Measurements from ENCODE around the gene PGPEP1. TPM values are rescaled to one million over a fixed set of nuclear protein-coding genes. Genes with fewer than 3 reads are reported as not detected.
"Not testable (repeated sequence)": the region's sequence is repeated elsewhere in the genome, so short reads cannot be mapped to it uniquely, and the experiment has no call there.

Gene PGPEP1
- polyA plus RNA-seq, 1 donor from 2014 or later = 5.9 TPM

DNA sequence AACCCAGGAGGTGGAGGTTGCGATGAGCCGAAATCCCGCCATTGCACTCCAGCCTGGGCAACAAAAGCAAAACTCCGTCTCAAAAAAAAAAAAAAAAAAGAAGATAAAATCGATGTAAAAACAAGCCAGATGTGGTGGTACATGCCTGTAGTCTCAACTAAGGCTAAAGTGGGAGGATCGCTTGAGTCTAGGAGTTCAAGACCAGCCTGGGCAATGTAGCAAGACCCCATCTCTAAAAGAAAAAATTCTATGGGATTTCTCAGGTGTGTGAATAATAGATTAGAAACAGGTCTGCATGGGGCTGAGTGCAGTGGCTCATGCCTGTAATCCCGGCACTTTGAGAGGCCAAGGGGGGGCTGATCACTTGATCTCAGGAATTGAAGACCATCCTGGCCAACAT is 11.1 kb downstream of the PGPEP1 start:
- no peaks in the 10 kb centered on the region for H3F3A ChIP-seq (ENCODE audit: insufficient read depth, low read length, poor library complexity, severe bottlenecking)
- no peaks in the 10 kb centered on the region for H3K27me3 ChIP-seq (ENCODE audit: insufficient read depth, low read depth, low read length)
- H3K4me3 ChIP-seq (ENCODE audit: low read length) = no peak overlapping the region
- H3K79me2 ChIP-seq (replicated peaks; ENCODE audit: insufficient read depth, low read length) = no peaks in the 10 kb centered on the region
- H3K4me2 ChIP-seq (ENCODE audit: low read length) = no peak overlapping the region
- TF ChIP-seq, protein P1, sequence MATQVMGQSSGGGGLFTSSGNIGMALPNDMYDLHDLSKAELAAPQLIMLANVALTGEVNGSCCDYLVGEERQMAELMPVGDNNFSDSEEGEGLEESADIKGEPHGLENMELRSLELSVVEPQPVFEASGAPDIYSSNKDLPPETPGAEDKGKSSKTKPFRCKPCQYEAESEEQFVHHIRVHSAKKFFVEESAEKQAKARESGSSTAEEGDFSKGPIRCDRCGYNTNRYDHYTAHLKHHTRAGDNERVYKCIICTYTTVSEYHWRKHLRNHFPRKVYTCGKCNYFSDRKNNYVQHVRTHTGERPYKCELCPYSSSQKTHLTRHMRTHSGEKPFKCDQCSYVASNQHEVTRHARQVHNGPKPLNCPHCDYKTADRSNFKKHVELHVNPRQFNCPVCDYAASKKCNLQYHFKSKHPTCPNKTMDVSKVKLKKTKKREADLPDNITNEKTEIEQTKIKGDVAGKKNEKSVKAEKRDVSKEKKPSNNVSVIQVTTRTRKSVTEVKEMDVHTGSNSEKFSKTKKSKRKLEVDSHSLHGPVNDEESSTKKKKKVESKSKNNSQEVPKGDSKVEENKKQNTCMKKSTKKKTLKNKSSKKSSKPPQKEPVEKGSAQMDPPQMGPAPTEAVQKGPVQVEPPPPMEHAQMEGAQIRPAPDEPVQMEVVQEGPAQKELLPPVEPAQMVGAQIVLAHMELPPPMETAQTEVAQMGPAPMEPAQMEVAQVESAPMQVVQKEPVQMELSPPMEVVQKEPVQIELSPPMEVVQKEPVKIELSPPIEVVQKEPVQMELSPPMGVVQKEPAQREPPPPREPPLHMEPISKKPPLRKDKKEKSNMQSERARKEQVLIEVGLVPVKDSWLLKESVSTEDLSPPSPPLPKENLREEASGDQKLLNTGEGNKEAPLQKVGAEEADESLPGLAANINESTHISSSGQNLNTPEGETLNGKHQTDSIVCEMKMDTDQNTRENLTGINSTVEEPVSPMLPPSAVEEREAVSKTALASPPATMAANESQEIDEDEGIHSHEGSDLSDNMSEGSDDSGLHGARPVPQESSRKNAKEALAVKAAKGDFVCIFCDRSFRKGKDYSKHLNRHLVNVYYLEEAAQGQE (IDR thresholded peaks at IDR 0.05; ENCODE audit: borderline replicate concordance) = no peak
- no peak for TF ChIP-seq EP300 (conservative IDR thresholded peaks at IDR 0.05; ENCODE audit: poor library complexity, severe bottlenecking)
- TF ChIP-seq MXI1 (conservative IDR thresholded peaks at IDR 0.05; ENCODE audit: poor library complexity, severe bottlenecking) = no peak
- TF ChIP-seq TAF1 (IDR thresholded peaks at IDR 0.05; ENCODE audit: low read depth) = no peak
- TF ChIP-seq RAD21 (conservative IDR thresholded peaks at IDR 0.05) = no peak
- no peak for TF ChIP-seq SMC3 (conservative IDR thresholded peaks at IDR 0.05; ENCODE audit: poor library complexity)
- TF ChIP-seq EZH2 (IDR thresholded peaks at IDR 0.05; ENCODE audit: borderline replicate concordance, insufficient read depth, low read length, poor library complexity, severe bottlenecking) = no peak
- TF ChIP-seq, protein P2, sequence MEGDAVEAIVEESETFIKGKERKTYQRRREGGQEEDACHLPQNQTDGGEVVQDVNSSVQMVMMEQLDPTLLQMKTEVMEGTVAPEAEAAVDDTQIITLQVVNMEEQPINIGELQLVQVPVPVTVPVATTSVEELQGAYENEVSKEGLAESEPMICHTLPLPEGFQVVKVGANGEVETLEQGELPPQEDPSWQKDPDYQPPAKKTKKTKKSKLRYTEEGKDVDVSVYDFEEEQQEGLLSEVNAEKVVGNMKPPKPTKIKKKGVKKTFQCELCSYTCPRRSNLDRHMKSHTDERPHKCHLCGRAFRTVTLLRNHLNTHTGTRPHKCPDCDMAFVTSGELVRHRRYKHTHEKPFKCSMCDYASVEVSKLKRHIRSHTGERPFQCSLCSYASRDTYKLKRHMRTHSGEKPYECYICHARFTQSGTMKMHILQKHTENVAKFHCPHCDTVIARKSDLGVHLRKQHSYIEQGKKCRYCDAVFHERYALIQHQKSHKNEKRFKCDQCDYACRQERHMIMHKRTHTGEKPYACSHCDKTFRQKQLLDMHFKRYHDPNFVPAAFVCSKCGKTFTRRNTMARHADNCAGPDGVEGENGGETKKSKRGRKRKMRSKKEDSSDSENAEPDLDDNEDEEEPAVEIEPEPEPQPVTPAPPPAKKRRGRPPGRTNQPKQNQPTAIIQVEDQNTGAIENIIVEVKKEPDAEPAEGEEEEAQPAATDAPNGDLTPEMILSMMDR (IDR thresholded peaks at IDR 0.05; ENCODE audit: poor library complexity, severe bottlenecking) = no peak
- TF ChIP-seq POLR2AphosphoS5 (IDR thresholded peaks at IDR 0.05) = no peak
- no peak overlapping the region for H3K9ac ChIP-seq (ENCODE audit: low read length)
- H3K9me3 ChIP-seq (ENCODE audit: low read length) = no peaks in the 10 kb centered on the region
- no peak overlapping the region for H3K27ac ChIP-seq (ENCODE audit: low read length)
- no peaks in the 10 kb centered on the region for H3K9me2 ChIP-seq (ENCODE audit: insufficient read depth, low read length)
- no peaks in the 10 kb centered on the region for H3K36me3 ChIP-seq (ENCODE audit: insufficient read depth, low read length)
- no peak overlapping the region for H2AFZ ChIP-seq (ENCODE audit: low read depth, low read length)
- no peaks in the 10 kb centered on the region for H4K20me1 ChIP-seq (ENCODE audit: insufficient read depth)

DNA sequence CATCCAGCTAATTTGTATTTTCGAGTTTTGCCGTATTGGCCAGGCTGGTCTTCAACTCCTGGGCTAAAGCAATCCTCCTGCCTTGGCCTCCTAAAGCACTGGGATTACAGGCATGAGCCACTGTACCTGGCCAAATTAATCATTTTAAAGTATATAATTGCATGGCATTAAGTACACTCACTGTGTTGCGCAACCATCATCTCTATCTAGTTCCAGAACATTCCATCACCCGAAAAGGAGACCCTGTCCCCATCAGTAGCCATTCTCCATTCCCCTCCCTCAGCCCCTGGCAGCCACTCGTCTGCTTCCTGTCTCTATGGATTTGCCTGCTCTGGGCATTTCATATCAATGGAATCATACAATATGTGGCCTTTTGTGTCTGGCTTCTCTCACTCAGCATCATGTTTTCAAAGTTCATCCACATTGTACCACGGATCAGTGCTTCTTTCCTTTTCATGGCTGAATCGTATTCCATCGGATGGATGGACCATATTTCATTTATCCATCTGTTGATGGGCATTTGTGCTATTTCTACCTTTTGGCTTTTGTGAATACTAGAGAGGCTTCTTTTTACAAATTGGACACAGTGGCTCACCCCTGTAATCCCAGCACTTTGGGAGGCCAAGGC is 13.1 kb downstream of the PGPEP1 start:
- TF ChIP-seq TAF1 (IDR thresholded peaks at IDR 0.05; ENCODE audit: low read depth) (no peak), EP300 (conservative IDR thresholded peaks at IDR 0.05; ENCODE audit: poor library complexity, severe bottlenecking) (no peak), SMC3 (conservative IDR thresholded peaks at IDR 0.05; ENCODE audit: poor library complexity) (no peak), POLR2AphosphoS5 (IDR thresholded peaks at IDR 0.05) (no peak), RAD21 (conservative IDR thresholded peaks at IDR 0.05) (no peak), EZH2 (IDR thresholded peaks at IDR 0.05; ENCODE audit: borderline replicate concordance, insufficient read depth, low read length, poor library complexity, severe bottlenecking) (no peak), MXI1 (conservative IDR thresholded peaks at IDR 0.05; ENCODE audit: poor library complexity, severe bottlenecking) (no peak)
- TF ChIP-seq, protein P1 (IDR thresholded peaks at IDR 0.05; ENCODE audit: borderline replicate concordance) = no peak
- TF ChIP-seq, protein P2 (IDR thresholded peaks at IDR 0.05; ENCODE audit: poor library complexity, severe bottlenecking) = no peak

DNA sequence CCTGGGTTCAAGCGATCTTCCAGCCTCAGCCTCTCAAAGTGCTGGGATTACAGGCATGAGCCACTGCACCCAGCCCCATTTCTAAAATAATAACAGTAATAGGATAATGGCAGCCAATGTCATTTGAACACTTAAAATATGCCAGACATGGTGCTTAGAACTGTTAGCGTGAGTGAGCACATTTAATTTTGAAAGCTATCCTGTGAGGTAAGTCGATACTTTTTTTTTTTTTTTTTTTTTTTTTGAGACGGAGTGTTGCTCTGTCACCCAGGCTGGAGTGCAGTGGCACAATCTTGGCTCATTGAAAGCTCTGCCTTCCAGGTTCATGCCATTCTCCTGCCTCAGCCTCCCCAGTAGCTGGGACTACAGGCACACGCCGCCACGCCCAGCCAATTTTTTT is 14.3 kb downstream of the PGPEP1 start:
- not testable (repeated sequence) for H2AFZ ChIP-seq (ENCODE audit: low read depth, low read length); H3K4me2 ChIP-seq (ENCODE audit: low read length); H3K9me2 ChIP-seq (ENCODE audit: insufficient read depth, low read length); H3K27ac ChIP-seq (ENCODE audit: low read length); H3K79me2 ChIP-seq (replicated peaks; ENCODE audit: insufficient read depth, low read length); H3K9me3 ChIP-seq (ENCODE audit: low read length); H3K27me3 ChIP-seq (ENCODE audit: insufficient read depth, low read depth, low read length); H4K20me1 ChIP-seq (ENCODE audit: insufficient read depth); H3K4me3 ChIP-seq (ENCODE audit: low read length); H3K9ac ChIP-seq (ENCODE audit: low read length); H3F3A ChIP-seq (ENCODE audit: insufficient read depth, low read length, poor library complexity, severe bottlenecking); H3K36me3 ChIP-seq (ENCODE audit: insufficient read depth, low read length)

More for the DNA sequence above, 13.1 kb downstream of the PGPEP1 start:
- no peak overlapping the region for H3K4me2 ChIP-seq (ENCODE audit: low read length)
- H3K27me3 ChIP-seq (ENCODE audit: insufficient read depth, low read depth, low read length) = no peaks in the 10 kb centered on the region
- no peaks in the 10 kb centered on the region for H3F3A ChIP-seq (ENCODE audit: insufficient read depth, low read length, poor library complexity, severe bottlenecking)
- no peaks in the 10 kb centered on the region for H3K9me2 ChIP-seq (ENCODE audit: insufficient read depth, low read length)
- H2AFZ ChIP-seq (ENCODE audit: low read depth, low read length) = no peak overlapping the region
- H3K9ac ChIP-seq (ENCODE audit: low read length) = no peak overlapping the region
- no peaks in the 10 kb centered on the region for H3K36me3 ChIP-seq (ENCODE audit: insufficient read depth, low read length)
- no peaks in the 10 kb centered on the region for H3K79me2 ChIP-seq (replicated peaks; ENCODE audit: insufficient read depth, low read length)
- no peaks in the 10 kb centered on the region for H3K9me3 ChIP-seq (ENCODE audit: low read length)
- H3K4me3 ChIP-seq (ENCODE audit: low read length) = no peak overlapping the region
- no peak overlapping the region for H3K27ac ChIP-seq (ENCODE audit: low read length)
- no peaks in the 10 kb centered on the region for H4K20me1 ChIP-seq (ENCODE audit: insufficient read depth)

Measured in neural cell (in vitro differentiated cells).